Mucosa of rectum (tissue), 2 donors: ENCODE measurements around the gene PTTG1IP.

Source experiments
- H3K27ac ChIP-seq, 2 donors: one replicate each; pipeline ENCODE4 v1.7.0; 2013; ENCODE audit warnings: inconsistent platforms in 2 of 2, low read depth in 2 of 2, low read length in 2 of 2
- H3K27me3 ChIP-seq, 2 donors: one replicate each; pipeline ENCODE4 v1.7.0; 2013; ENCODE audit warnings: low read length in 2 of 2; ENCODE audit not compliant: control insufficient read depth in 2 of 2, insufficient read depth in 2 of 2
- H3K36me3 ChIP-seq, 2 donors: one replicate each; pipeline ENCODE4 v1.7.0; 2013; ENCODE audit warnings: low read length in 2 of 2; ENCODE audit not compliant: control insufficient read depth in 2 of 2, insufficient read depth in 2 of 2
- H3K4me1 ChIP-seq, 2 donors: one replicate each; pipeline ENCODE4 v1.7.0; 2013; ENCODE audit warnings: low read length in 2 of 2, mild to moderate bottlenecking in 1 of 2; ENCODE audit not compliant: control insufficient read depth in 2 of 2, insufficient read depth in 2 of 2
- H3K4me3 ChIP-seq, 2 donors: one replicate each; pipeline ENCODE4 v1.7.0; 2013; ENCODE audit warnings: low read length in 2 of 2
- H3K9ac ChIP-seq, 2 donors: one replicate each; pipeline ENCODE4 v1.7.0; 2013; ENCODE audit warnings: low read length in 2 of 2, low read depth in 1 of 2, mild to moderate bottlenecking in 1 of 2
- H3K9me3 ChIP-seq, 2 donors: one replicate each; pipeline ENCODE4 v1.7.0; 2013; ENCODE audit warnings: low read length in 2 of 2; ENCODE audit not compliant: control insufficient read depth in 2 of 2
- donor health status: healthy.
- donor health status: Normal muscosa, but diverticular disease.

The PTTG1IP gene

GRCh38 chr21:44845418-44846223 is 27.9 kb downstream of the PTTG1IP start:
- Histone ChIP-seq H3K27me3 (peaks cover 0 to 4% of the 10 kb centered on the region in 2 donors), H3K27ac (no peak overlapping the region), H3K36me3 (peaks cover 8 to 14% of the 10 kb centered on the region in 2 donors)

GRCh38 chr21:44844256-44844655 is 29.2 kb downstream of the PTTG1IP start:
- no peak overlapping the region for H3K9ac ChIP-seq
- peaks cover 35 to 39% of the 10 kb centered on the region in 2 donors for H3K4me1 ChIP-seq
- H3K4me3 ChIP-seq: no peak overlapping the region

More at GRCh38 chr21:44845418-44846223, 27.9 kb downstream of the PTTG1IP start:
- Histone ChIP-seq H3K9ac (peak overlapping the region; percentile 29 to 32), H3K4me1 (peaks cover 45 to 50% of the 10 kb centered on the region in 2 donors), H3K9me3 (no peaks in the 10 kb centered on the region), H3K4me3 (peak overlapping the region; percentile 24 to 57)

GRCh38 chr21:44842721-44843445 is 30.6 kb downstream of the PTTG1IP start:
- no peak overlapping the region for H3K27ac ChIP-seq

More at GRCh38 chr21:44844256-44844655, 29.2 kb downstream of the PTTG1IP start:
- Histone ChIP-seq H3K36me3 (peaks cover 2 to 3% of the 10 kb centered on the region in 2 donors), H3K27ac (no peak overlapping the region), H3K27me3 (peaks cover 0 to 4% of the 10 kb centered on the region in 2 donors), H3K9me3 (no peaks in the 10 kb centered on the region)

GRCh38 chr21:44842087-44842486 is 31.4 kb downstream of the PTTG1IP start:
- Histone ChIP-seq H3K4me3 (no peak overlapping the region), H3K27me3 (peaks cover 0 to 4% of the 10 kb centered on the region in 2 donors), H3K9me3 (no peaks in the 10 kb centered on the region), H3K27ac (no peak overlapping the region), H3K36me3 (no peaks in the 10 kb centered on the region), H3K9ac (no peak overlapping the region), H3K4me1 (peaks cover 19 to 20% of the 10 kb centered on the region in 2 donors)

More at GRCh38 chr21:44842721-44843445, 30.6 kb downstream of the PTTG1IP start:
- H3K4me1 ChIP-seq: peaks cover 27% of the 10 kb centered on the region in 2 donors
- peaks cover 0 to 4% of the 10 kb centered on the region in 2 donors for H3K27me3 ChIP-seq
- no peak overlapping the region for H3K4me3 ChIP-seq
- H3K9ac ChIP-seq: no peak overlapping the region
- H3K36me3 ChIP-seq: no peaks in the 10 kb centered on the region
- H3K9me3 ChIP-seq: no peaks in the 10 kb centered on the region

GRCh38 chr21:44840771-44841170 is 32.7 kb downstream of the PTTG1IP start:
- Histone ChIP-seq H3K9me3 (no peaks in the 10 kb centered on the region), H3K4me1 (peaks cover 11 to 12% of the 10 kb centered on the region in 2 donors), H3K27me3 (peaks cover 0 to 4% of the 10 kb centered on the region in 2 donors), H3K27ac (no peak overlapping the region), H3K9ac (no peak overlapping the region), H3K36me3 (no peaks in the 10 kb centered on the region), H3K4me3 (no peak overlapping the region)

- Histone ChIP-seq H3K9ac (no peak overlapping the region), H3K27ac (no peak overlapping the region), H3K27me3 (peaks cover 0 to 4% of the 10 kb centered on the region in 2 donors), H3K36me3 (no peaks in the 10 kb centered on the region), H3K9me3 (no peaks in the 10 kb centered on the region), H3K4me1 (peaks cover 5 to 11% of the 10 kb centered on the region in 2 donors), H3K4me3 (no peak overlapping the region)
These were observed 34.5 kb downstream of the PTTG1IP start for GRCh38 chr21:44838951-44839350.

GRCh38 chr21:44838039-44838895 is 35.2 kb downstream of the PTTG1IP start:
- Histone ChIP-seq H3K27ac (no peak overlapping the region), H3K4me1 (peaks cover 5 to 11% of the 10 kb centered on the region in 2 donors), H3K9ac (no peak overlapping the region), H3K27me3 (peaks cover 0 to 2% of the 10 kb centered on the region in 2 donors), H3K4me3 (no peak overlapping the region), H3K36me3 (no peaks in the 10 kb centered on the region), H3K9me3 (no peaks in the 10 kb centered on the region)

GRCh38 chr21:44837537-44837936 is 36.0 kb downstream of the PTTG1IP start:
- no peaks in the 10 kb centered on the region for H3K9me3 ChIP-seq
- H3K4me3 ChIP-seq: no peak overlapping the region
- no peaks in the 10 kb centered on the region for H3K36me3 ChIP-seq
- no peak overlapping the region for H3K9ac ChIP-seq
- H3K4me1 ChIP-seq: peaks cover 5 to 11% of the 10 kb centered on the region in 2 donors
- H3K27ac ChIP-seq: no peak overlapping the region
- H3K27me3 ChIP-seq: no peaks in the 10 kb centered on the region

GRCh38 chr21:44836666-44837471 is 36.6 kb downstream of the PTTG1IP start:
- Histone ChIP-seq H3K9ac (no peak overlapping the region), H3K27me3 (no peaks in the 10 kb centered on the region), H3K4me1 (peaks cover 5 to 11% of the 10 kb centered on the region in 2 donors), H3K9me3 (no peaks in the 10 kb centered on the region), H3K27ac (no peak overlapping the region), H3K4me3 (no peak overlapping the region), H3K36me3 (no peaks in the 10 kb centered on the region)
